NCI-H187 treated with DMSO at 0.1 percent for 48 hours (cell line): Measurements from ENCODE around the gene AQP12A.

Source experiments
- DNase-seq: peaks from one replicate; lab custom pipeline; 2025; lab: John Stamatoyannopoulos, UW

The AQP12A gene

GRCh38 chr2:240723851-240724250, 32.2 kb downstream of the AQP12A start:
- no peak for DNase-seq

- no peak for DNase-seq
Observed at GRCh38 chr2:240724431-240724830, 32.8 kb downstream of the AQP12A start.

GRCh38 chr2:240725266-240725665, 33.6 kb downstream of the AQP12A start:
- no peak for DNase-seq

- no peak for DNase-seq
Observed at GRCh38 chr2:240725671-240726070, 34.0 kb downstream of the AQP12A start.

- DNase-seq = no peak
Observed at GRCh38 chr2:240726876-240727275, 35.2 kb downstream of the AQP12A start.

GRCh38 chr2:240727439-240727838, 35.8 kb downstream of the AQP12A start:
- no peak for DNase-seq

- no peak for DNase-seq
Observed at GRCh38 chr2:240727913-240728312, 36.2 kb downstream of the AQP12A start.

GRCh38 chr2:240728361-240728760, 36.7 kb downstream of the AQP12A start:
- no peak for DNase-seq

GRCh38 chr2:240728827-240729226, 37.2 kb downstream of the AQP12A start:
- DNase-seq = no peak

- no peak for DNase-seq
Observed at GRCh38 chr2:240730501-240731177, 39.0 kb downstream of the AQP12A start.

- no peak for DNase-seq
Observed at GRCh38 chr2:240731178-240731545, 39.5 kb downstream of the AQP12A start.

GRCh38 chr2:240732184-240732583, 40.5 kb downstream of the AQP12A start:
- DNase-seq = no peak

- DNase-seq = no peak
Observed at GRCh38 chr2:240732911-240733622, 41.4 kb downstream of the AQP12A start.

GRCh38 chr2:240733803-240734495, 42.3 kb downstream of the AQP12A start:
- DNase-seq = no peak

- no peak for DNase-seq
Observed at GRCh38 chr2:240734756-240735155, 43.1 kb downstream of the AQP12A start.

GRCh38 chr2:240735476-240735875, 43.8 kb downstream of the AQP12A start:
- DNase-seq = no peak

- DNase-seq = no peak
Observed at GRCh38 chr2:240736281-240737250, 44.9 kb downstream of the AQP12A start.

GRCh38 chr2:240737512-240737911, 45.8 kb downstream of the AQP12A start:
- DNase-seq = no peak

- DNase-seq = no peak
Observed at GRCh38 chr2:240737958-240738357, 46.3 kb downstream of the AQP12A start.

- DNase-seq = no peak
Observed at GRCh38 chr2:240739797-240740196, 48.1 kb downstream of the AQP12A start.

GRCh38 chr2:240741091-240741490, 49.4 kb downstream of the AQP12A start:
- DNase-seq = no peak

GRCh38 chr2:240742602-240743095, 51.0 kb downstream of the AQP12A start:
- no peak for DNase-seq
